ENCODE results near the gene KRTAP10-9.
"Not testable (repeated sequence)": the region's sequence is repeated elsewhere in the genome, so short reads cannot be mapped to it uniquely, and the experiment has no call there.

The KRTAP10-9 gene, protein sequence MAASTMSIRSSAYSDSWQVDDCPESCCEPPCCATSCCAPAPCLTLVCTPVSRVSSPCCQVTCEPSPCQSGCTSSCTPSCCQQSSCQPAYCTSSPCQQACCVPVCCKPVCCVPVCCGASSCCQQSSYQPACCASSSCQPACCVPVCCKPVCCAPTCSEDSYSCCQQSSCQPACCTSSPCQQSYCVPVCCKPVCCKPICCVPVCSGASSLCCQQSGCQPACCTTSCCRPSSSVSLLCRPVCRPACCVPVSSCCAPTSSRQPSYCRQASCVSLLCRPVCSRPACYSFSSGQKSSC

DNA sequence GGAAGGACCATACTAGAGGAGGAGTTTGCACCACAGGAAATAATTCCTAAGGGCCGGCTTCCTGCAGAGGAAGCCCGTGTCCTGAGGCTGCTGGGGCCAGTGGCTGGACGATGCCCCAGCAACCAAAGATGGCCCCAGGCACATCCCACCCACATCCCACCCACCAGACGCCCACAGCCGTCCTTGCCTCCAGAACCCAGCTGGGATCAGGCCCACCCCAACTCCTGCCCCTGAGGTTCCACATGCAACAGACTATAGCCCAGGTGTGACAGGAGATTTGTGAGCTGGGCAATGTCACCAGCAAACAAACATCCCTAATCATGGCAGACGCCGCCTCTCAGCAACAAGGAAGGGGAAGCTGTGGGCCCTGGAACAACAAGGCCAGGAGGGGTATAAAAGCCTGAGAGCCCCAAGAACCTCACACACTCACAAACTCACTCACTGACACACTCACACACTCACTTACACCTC lies at the start of gene KRTAP10-9:
Gene KRTAP10-9, plus strand, starts transcription at position 421 of the 471 bp plus-strand sequence. CDS start 79 bp downstream, outside the sequence.
- no peak for DNase-seq (ENCODE audit: low read depth)

DNA sequence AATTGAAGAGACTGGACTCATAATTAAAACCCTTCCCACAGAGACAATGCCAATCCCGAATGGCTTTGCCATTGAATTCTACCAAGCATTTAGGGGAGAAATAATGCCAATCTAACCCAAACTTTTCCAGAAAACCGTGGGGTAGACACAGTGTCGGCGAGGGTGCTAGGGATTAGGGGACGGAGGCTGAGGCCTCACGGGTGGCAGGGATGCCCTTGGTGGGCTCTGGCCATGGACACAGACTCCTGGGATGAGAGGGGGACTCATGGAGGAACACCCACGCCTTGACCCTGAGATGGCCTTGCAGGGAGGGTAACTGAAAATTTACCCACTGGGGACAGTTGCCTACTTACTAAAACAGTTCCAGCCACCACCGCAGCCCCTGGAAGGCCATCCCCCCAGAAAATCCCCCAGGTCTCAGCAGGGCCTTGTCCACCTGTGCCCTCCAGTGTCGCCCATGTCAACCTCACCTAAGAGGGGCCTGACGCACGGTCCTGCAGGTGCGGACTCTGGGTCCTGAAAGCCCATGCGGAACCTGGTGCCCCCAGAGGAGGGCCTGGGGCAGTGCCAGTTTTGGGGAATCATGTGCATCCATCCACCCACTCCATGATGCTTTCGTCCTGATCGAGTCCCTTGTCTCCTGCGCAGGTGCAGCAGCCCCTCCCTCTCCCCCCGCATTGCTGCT lies 48.4 kb upstream of the KRTAP10-9 start:
- no peak for DNase-seq (ENCODE audit: low read depth)

DNA sequence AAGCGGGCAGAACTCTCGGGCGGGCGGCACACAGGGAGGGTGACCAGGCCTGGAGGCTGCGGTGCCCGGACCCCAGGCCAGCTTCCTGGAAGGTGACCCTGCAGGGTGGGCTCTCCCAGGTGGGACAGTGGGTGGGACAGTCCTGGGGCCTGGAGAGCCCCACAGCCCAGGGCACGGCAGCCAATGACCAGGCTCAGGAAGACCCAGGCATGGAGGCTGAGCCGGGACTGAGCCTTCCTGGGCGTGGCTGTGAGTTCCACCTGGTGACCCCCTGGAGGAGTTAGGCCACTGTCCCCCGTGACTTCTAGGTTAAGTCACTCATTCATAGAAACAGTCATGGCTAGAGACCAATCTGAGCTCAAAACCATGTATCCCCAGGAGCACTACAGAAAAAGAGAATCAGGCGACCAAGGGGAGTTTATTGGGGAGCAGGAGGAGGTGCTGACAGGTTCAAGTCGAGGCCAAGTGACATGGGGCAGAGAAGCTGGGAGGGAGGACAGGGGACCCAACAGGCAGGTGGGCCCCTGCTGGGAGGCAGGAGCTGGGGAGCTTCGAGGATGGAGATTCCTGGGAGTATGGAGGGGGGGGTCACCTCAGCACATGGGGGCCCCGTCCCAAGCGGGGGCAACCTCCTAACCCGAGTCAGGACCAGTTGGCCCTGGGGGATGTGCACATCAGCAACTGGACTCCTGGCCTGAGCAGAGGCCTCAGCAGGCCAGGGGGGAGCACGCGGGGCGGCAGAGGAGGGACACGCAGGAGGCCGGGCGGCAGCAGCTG lies 47.6 kb upstream of the KRTAP10-9 start:
- DNase-seq (ENCODE audit: low read depth): no peak

DNA sequence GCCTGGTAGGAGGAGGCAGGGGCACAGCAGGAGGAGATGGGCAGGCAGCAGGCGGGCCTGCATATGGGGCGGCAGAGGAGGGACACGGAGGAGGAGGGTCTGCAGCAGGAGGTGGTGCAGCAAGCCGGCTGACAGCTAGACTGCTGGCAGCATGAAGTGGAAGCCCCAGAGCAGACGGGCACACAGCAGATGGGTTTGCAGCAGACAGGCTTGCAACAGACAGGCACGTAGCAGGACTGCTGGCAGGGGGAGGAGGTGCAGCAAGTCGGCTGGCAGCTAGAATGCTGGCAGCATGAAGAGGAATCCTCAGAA lies 47.1 kb upstream of the KRTAP10-9 start:
- DNase-seq (ENCODE audit: low read depth): no peak

DNA sequence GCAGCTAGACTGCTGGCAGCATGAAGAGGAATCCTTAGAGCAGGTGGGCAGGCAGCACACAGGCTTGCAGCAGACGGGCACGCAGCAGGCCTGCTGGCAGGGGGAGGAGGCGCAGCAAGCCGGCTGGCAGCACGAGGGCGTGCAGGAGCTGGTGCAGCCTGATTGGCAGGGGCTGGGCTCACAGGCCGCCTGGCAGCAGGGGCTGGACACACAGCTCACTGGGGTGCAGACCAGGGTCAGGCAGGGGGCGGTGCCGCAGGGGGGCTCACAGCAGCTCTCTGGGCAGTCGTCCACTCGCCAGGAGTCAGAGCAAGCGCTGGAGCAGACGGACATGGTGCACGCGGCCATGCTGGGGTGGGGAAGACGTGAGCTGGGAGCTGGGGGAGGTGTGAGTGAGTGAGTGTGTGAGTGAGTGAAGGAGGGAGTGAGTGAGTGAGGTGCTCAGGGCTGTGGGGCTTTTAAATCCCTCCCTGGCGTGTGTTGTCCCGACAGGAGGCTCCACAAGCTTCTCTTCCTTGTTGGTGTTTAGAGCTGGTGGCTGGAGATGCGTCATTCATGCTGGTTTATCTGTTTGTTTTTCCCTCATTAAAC lies 46.6 kb upstream of the KRTAP10-9 start, which contains the start of gene KRTAP10-5:
Gene KRTAP10-5, minus strand, starts transcription at position 374 of the 591 bp plus-strand sequence. Its CDS starts 26 bp downstream, at position 348.
- DNase-seq (ENCODE audit: low read depth): not testable (repeated sequence)

DNA sequence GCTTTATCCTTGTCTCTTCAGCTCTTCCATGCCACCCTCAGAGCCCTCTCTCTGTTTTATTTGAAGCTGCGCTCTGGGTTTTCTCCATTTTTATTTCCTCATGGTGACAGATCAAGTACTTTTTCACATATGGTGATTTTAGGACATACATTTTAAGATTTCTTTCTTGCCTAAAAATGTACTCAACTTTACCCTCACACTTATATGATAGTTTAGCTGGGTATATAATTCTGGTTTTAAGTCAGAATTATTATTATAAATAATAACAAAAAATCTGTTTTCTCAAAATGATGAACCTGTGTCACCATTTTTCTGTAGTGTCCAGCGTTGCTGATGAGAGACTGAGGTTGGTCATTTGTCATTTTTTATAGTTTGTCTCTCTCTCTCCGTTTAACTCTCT lies 45.7 kb upstream of the KRTAP10-9 start:
- DNase-seq (ENCODE audit: low read depth): no peak

DNA sequence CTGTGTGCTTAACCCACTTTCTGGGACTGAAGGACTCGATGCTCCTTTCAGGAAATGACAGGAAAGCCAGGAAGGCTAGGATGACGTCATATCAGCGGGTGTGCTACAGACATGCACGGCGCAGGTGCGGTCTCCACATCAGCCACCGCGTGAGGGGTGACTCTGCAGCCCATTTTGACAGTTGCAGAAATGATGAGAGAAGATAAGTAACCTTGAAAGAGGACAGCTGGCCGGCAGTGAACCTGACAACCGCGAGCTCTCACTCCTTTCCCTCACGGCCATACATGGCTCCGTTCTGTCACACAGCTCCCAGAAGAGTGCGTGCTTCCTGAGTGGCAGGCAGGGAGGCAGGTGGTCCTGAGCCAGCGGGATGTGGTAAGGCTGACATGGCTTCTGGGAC lies 44.8 kb upstream of the KRTAP10-9 start:
- no peak for DNase-seq (ENCODE audit: low read depth)

DNA sequence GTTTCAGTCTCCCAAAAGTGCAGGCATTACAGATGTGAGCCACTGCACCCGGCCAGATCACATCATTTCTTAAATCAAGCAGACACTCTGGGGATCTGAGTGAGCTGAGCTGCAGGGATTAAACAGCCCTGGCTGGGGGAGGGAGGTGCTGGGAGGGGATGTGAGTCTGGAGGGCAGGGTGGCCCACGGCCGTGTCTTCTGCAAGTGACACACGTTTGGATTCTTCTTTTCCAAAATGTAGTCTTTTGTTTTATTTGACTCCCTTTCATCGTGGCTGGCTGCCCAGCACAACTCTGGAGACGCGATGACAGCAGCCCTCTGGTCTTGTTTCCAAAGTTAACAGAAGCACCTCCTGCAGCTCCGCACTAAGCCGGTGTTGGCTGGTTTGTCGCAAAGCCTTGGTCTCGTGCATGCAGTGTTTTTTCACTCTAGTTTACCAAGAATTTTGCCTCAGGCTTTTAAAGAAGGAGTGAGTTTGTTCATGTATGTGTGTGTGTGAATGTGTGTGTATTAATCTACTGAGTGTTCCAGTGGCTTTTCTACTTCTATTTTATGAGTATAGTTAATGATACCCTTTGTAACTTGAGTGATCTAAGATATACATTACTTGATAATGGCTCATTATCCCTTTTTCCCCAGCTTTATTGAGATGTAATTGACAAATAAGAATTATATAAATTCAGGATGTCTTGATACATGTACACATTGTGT lies 43.6 kb upstream of the KRTAP10-9 start:
- DNase-seq (ENCODE audit: low read depth): no peak

DNA sequence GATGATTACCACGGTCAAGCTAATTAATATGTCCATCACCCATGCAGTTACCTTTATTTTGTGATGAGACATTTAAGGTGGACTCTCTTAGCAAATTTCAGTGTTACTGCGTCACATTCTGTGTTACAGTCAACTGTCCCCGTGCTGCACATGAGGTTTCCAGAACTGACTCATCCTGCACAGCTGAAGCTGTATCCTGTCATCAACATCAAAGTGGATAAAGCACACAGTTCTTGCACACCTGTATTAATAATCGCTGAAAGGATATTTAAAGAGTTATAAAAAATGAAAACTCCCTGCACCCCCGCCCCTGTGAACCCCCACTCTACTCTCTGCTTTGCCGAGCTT lies 43.1 kb upstream of the KRTAP10-9 start:
- DNase-seq (ENCODE audit: low read depth): no peak

DNA sequence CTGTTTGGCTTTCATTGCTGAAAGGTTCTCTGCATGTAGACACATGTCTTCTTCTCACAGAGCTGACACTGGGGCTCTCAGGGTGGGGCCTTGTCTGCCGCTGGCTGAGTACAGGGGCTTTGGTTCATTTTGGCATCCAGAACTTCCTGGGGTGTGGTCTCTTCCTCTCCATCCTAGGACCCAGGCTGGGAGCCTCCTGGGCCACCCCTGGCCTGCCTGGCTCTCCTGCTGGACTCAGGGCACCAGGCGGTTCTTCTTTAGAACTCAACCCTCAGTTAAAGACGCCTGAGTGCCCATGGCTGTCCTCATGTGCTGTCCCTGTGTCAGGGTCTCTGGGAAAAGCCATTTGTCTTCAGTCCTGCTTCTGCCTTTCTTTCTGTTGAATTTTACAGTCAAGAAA lies 41.0 kb upstream of the KRTAP10-9 start:
- DNase-seq (ENCODE audit: low read depth): no peak

DNA sequence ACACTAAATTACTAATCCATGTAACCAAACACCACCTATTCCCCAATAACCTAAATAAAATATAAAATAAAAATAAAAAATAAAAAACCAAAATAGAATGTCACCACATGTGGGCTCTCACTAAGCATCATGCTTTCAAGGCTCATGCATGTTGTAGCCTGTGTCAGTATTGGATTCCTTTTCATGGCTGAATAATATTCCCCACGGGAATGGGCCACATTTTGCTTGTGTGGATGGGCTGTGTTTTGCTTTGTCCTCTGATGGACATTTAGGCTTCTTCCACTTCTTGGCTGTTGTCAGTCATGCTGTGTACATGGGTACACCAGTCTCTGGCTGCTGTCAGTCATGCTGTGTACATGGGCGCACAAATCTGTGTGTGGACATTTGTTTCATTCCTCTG lies 37.8 kb upstream of the KRTAP10-9 start:
- DNase-seq (ENCODE audit: low read depth): no peak

DNA sequence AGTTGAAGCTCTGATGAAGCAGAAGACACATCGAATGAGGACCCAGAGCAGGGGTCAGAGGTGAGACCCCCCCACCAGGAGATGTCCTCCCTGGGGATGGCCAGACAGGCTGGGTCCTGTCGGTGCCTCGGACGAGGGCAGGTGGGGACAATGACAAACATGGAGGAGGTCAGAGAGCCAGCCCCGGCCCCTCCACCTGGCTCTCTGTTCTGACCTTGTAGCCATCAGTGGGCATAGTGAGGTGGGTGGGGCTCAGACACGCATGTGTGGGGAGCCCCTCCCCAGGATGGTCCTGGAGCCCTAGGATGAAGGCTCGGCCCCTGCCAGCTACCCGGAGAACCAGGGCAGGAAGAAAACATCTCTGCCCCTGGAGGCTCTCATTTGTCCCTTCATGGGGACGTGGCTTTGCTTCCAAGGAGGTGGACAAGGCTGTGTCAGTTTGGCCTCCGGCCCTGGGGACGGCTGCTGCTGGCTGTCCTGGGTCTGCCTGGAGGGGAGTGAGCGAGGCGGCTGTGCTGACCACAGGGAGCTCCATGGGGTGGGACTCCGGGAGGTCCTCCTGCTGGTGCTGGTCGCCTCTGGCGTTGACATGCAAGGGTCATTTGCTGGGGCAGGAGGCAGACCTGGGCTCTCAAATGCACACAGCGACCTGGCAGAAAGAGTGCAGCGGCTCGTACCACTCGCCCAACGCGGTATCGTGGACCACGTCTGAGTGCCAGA lies 37.1 kb upstream of the KRTAP10-9 start:
- no peak for DNase-seq (ENCODE audit: low read depth)

DNA sequence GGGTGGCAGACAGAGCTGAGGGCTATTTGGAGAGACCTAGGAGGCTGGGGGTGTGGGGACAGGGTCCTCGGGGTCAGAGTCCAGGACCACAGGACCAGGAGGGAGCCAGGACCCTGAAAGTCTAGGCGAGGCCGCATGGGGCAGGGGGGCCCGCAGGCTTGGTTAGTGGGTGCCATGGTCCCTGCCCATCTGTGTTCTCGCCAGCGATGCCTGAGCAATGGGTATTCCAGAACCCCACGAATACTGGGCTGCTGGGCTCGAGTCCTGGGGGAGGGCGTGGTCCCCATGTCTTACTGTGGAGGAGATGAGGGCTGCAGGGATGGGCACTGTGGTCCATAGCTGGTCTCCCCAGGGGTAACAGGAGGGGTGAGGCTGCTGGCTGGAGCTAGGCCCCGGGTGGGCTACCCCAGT lies 36.6 kb upstream of the KRTAP10-9 start:
- no peak for DNase-seq (ENCODE audit: low read depth)

DNA sequence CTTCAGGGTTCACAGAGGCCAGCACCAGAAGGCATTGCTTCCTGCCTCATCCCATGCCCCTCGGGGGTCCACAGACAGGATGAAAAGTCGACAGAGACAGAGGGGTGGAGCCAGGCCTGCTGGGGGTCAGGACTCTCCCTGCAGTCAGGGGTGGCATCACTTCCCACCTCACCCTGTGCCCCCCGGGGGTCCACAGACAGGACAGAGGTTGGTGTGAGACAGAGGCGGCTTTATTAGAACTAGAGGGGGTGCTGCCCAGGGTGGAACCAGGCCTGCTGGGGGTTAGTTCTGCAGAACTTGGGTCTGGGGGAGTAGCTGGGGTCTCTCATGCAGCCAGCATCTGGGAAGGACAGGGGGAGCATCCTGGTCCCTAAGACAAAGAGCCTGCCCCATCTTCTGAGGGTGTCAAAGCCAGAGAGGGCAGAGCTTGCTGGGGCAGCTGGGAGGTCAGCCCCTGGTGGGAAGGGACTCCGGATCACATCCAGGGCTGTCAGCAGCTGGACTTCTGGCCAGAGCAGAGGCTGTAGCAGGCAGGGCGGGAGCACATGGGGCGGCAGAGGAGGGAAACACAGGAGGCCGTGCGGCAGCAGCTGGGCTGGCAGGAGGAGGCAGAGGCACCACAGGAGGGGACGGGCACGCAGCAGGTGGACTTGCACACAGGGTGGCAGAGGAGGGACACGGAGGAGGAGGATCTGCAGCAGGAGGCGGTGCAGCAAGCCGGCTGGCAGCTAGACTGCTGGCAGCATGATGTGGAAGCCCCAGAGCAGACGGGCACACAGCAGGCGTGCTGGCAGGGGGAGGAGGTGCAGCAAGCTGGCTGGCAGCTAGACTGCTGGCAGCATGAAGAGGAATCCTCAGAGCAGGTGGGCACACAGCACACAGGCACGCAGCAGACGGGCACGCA lies 35.7 kb upstream of the KRTAP10-9 start:
- not testable (repeated sequence) for DNase-seq (ENCODE audit: low read depth)

DNA sequence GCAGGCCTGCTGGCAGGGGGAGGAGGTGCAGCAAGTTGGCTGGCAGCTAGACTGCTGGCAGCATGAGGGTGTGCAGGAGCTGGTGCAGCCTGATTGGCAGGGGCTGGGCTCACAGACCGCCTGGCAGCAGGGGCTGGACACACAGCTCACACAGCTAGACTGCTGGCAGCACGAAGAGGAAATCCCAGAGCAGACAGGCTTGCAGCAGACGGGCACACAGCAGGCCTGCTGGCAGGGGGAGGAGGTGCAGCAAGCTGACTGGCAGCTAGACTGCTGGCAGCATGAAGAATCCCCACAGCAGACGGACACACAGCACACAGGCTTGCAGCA lies 35.1 kb upstream of the KRTAP10-9 start:
- not testable (repeated sequence) for DNase-seq (ENCODE audit: low read depth)

DNA sequence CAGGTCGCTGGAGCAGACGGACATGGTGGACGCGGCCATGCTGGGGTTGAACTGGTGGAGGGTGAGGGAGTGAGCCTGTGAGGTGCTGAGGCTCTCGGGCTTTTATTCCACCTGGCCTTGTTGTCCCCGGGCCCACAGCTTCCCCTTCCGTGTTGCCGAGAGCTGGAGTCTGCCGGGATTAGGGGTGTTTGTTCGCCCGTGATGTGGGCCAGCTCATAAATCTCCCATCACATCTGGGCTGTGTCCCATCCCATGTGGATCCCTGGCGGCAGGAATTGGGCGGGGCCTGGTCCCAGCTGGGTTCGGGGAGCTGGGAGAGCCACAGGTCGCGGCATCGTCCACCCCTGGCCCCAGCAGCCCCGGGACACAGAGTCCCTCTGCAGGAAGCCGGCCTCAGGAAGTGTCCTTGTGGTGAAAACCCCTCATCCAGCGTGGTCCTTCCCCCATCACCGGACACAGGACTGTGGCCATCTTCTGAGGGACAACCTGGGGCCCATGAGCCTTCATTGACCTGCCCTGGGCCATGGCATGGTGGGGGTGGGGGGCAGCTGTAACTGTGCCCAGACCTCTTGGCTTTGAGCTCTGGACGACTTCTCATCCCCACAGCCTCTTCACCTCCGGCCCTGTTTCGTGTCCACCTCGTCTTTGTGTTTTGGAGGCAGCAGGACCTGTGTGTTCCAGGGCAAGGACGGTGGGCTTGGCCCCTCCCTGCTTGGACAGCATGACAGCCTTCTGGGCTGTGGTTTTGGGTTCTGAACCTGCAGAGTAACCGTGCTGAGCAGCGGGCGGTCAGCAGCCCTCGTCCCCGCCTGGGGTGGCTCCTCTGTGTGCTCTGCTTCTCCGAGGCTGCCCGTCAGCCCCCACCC lies 34.2 kb upstream of the KRTAP10-9 start, which contains the start of gene KRTAP10-6:
Gene KRTAP10-6, minus strand, starts transcription at position 60 of the 866 bp plus-strand sequence. Its CDS starts 21 bp downstream, at position 39.
- no peak for DNase-seq (ENCODE audit: low read depth)

DNA sequence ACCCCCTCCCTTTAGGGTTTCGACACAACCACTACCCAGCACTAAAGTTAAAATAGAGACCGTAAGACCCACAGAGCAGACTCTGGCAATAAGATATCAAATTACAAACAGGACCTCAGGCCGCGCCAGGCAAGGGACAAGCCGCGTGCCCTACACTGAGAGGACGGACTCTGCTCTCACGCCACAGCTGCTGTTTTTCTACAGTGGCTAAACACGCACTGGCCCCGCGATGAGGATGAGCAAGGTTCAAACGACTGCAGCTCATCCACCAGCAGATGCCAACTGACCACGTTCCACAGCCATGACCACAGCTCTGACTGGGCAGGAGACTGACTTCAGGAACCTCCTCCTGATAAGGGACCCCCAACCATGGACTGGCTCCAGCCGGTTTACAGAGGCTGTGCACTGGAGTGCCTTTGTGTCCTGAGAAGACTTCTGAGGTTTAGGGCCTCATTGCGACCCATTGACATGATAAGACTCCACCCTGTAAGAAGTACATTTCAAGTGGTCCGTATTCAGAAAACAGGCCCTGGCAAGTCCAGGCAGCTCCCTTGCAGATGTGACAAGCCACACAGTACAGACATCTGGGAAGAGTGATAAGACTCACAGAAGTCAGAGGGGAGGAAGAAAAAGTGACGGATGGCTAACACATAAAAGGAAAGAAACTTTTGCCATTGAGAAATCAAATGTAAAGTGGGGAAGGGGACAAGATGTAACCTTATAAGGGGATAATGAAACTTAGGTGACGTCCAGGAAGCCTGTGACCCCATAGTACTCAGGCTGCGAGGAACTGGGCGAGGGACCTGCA lies 33.1 kb upstream of the KRTAP10-9 start:
- no peak for DNase-seq (ENCODE audit: low read depth)

DNA sequence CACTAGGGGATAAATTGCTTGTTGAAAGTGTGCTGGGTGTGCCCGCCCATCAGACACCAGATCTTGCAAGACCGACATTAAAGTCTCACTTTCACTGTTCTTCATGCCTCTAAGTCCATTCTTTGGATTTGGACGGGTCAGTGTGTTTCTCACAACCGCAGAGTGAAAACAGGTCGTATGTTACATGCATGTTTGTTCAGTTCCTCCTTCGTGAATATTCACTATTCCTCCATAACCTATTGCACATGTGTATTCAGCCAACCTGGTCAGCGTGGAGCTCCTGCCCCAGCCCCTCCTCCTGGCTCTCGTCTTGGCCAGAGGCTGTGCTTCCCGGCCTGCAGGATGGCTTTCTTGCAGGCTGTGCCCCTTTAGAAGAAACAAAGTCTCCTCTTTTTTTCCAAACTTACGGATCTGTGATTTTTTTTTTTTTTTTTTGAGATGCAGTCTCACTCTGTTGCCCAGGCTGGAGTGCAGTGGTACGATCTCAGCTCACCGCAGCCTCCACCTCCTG lies 32.4 kb upstream of the KRTAP10-9 start:
- DNase-seq (ENCODE audit: low read depth): no peak

All from non-pigmented ciliary epithelial cell (primary cell).